Hematopoietic multipotent progenitor cell treated with erythropoietin and hydrocortisone succinate and interleukin-3 and kit ligand, for 17 days (in vitro differentiated cells): ENCODE results near the gene MMP28.

Experiments used
- DNase-seq: peaks from one replicate; pipeline ENCODE4 v3.0.0-alpha.2; 2015; ENCODE audit warnings: low spot score

The MMP28 gene

GRCh38 chr17:35743626-35744328 is 51.7 kb downstream of the MMP28 start:
- no peak for DNase-seq

DNA sequence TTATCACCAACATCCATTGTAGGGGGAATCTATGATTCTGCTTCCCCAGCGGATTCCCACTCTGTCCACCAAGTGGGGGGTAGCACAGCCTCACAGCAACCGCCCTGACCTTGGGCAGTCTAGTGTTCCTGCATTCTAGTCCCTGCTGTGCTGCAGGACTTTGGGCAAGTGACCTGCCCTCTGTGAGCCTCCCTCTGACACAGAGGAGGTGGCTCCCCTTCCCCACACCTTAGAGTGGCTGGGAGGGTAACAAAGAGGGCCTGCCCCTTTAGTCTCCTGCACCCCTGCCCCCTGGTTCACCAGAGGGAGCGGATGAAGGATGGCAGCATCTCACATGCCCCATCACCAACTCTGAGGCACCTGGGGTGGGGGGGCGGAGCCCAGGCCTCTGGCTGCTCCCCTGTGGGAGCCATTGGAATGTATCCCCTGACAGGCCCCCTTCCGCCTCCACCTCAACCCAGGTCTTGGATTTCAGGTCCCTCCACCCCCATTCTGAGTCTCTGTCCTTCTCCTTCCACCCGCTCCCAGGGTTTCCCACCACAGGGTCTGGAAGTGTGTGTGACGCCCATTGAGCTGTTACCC is 52.5 kb downstream of the MMP28 start:
- DNase-seq = no peak

DNA sequence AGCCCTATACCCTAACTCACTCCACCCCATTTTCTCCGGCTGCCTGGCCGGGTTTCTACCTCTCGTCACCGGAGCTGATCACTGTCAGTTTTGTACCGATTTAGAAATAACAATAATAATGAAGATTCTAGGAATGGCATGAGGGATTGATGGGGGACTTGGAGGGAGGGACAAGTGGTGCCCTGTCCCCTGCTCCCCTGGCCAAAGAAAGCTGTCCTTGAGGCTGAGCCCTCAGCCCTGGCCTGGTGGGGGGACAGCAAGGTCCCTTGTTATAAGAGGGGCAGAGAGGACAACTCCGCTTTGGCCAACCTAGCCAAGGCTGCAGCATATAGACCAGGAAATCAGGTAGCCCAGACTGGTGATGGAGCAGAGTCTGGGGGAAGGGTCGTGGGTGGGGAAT is 52.9 kb downstream of the MMP28 start:
- no peak for DNase-seq

DNA sequence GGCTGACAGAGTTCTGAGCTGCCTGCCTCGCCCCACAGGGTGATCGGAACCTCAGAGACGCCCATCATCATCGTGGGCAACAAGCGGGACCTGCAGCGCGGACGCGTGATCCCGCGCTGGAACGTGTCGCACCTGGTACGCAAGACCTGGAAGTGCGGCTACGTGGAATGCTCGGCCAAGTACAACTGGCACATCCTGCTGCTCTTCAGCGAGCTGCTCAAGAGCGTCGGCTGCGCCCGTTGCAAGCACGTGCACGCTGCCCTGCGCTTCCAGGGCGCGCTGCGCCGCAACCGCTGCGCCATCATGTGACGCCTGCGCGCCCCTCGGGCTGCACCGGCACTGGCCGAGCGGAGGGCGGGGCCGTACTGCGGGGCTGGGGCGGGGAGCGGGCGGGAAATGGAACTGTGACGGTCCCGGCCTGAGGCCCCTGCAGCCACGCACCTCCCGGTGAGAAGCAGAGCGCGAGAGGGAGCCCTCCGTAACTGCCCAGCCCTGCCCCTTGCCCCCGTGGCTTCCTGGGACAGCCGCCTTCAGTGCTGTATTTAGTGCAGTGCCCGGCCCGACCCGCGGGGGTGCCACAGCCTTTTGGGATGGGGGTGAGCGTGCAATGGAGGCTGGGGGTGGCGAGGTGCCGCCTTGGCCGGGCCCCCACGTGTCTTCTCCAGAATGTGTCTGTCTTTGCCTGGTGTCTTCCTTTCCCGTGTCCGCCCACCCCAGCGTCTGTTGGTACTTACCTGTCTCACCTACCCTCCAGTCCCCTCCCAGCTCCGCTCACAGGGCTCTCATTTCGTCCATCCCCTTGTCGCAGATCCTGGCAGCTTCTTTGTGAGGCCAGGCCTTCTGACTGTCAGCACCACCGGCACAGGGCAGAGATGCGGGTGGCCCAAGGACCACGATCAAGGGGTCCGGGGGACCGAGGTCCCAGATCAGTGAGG is 54.2 kb downstream of the MMP28 start:
- DNase-seq = no peak

GRCh38 chr17:35740216-35740615 is 55.2 kb downstream of the MMP28 start:
- no peak for DNase-seq

- no peak for DNase-seq
These were observed 56.8 kb downstream of the MMP28 start for GRCh38 chr17:35738519-35739133.

GRCh38 chr17:35736236-35736635 is 59.2 kb downstream of the MMP28 start:
- no peak for DNase-seq

DNA sequence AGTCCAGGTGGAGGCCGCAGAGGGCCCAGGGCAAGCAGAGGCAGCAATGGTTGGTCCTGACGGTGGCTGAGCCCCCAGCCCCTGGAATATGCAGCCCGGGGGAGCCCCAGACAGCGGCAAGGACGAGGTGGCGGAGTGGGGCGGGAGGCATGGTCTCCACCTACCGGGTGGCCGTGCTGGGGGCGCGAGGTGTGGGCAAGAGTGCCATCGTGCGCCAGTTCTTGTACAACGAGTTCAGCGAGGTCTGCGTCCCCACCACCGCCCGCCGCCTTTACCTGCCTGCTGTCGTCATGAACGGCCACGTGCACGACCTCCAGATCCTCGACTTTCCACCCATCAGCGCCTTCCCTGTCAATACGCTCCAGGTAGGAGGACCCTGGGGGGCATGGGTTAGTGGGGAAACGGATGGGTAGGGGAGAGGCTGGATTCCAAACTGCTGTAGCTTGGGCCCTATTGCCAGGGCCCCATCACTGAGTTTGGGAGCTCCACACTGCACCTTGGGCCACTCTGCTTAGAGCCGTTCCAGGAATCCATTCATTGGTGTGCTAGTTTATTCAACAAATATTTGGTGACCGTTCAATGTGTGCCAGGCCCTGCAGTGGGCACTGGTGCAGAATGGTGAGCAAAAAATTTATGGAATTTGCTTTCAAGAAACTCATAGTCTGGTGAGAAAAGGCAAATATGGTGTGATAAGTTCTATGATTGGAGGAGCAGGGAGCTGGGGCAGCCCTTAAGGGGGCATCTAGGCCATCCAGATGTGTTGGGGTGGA is 60.2 kb downstream of the MMP28 start:
- no peak for DNase-seq

GRCh38 chr17:35734396-35734795 is 61.0 kb downstream of the MMP28 start:
- no peak for DNase-seq

GRCh38 chr17:35733366-35733765 is 62.1 kb downstream of the MMP28 start:
- no peak for DNase-seq

DNA sequence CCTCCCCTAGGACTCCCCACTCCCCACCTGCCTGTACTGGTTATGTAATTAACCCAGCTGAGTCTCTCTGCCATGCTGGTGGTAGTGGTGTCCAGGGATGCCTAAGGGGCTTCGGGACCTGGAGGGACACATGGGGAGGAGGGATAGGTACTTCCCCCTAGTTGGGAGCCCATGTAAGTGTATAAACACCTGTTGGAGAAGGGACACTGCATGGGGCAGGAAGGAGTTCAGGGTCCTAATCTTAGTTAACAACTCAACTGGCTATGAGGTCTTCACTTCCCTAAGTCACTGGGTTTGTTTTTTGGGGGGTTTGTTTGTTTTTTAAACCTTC is 62.7 kb downstream of the MMP28 start:
- no peak for DNase-seq

- no peak for DNase-seq
These were observed 63.3 kb downstream of the MMP28 start for GRCh38 chr17:35731917-35732805.

GRCh38 chr17:35731239-35731916 is 64.1 kb downstream of the MMP28 start, which contains the start of gene RASL10B:
TSS of gene RASL10B (plus strand) at chr17:35731639. CDS start at chr17:35735185, 3,546 bp downstream.
- DNase-seq = no peak

- DNase-seq = no peak
These were observed 64.9 kb downstream of the MMP28 start for GRCh38 chr17:35730400-35731005.

DNA sequence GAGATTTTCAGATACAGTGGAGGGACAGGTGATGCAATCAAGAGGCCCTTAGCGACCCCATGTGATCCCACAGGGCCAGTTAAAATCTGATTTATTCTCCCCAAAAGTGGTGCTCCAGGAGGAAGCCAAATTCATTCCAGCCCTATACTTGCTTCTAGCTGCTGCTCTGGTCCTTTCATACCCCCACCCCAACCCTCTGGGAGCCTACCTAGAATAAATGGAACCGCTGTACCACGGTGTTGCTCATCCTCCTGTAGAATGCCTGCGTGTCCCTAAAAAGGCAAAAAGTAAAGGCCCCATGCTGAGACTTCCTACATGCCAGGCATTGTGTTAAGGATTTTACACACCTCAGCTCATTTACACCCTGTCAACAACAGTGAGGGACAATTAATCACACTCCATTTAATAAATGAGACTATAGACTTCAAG is 66.0 kb downstream of the MMP28 start:
- DNase-seq = no peak

GRCh38 chr17:35728551-35728950 is 66.9 kb downstream of the MMP28 start:
- DNase-seq = no peak

DNA sequence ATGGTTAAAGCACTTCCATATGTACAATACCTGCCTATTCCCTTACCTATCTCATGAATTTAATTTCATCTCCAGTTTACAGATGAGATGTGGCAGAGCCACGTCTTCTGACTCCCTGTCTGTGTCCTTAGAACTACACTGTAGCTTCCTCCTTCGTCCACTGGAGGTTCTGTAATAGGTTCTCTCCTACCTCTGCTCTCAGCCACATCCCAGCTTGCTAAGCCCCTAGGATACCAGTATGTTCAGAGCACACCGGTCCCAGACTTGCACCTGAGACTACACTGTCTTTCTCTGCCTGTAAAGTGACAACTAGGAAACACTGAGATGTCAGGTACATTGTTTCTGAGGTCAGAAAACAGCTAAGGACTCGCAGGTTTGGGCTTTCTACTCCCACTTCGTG is 67.8 kb downstream of the MMP28 start:
- DNase-seq = no peak

- no peak for DNase-seq
These were observed 68.4 kb downstream of the MMP28 start for GRCh38 chr17:35726953-35727460.
